OCI-LY7 (cell line): ENCODE data around the gene AAMDC. TPM values are rescaled to one million over a fixed set of nuclear protein-coding genes. Genes with fewer than 3 reads are reported as not detected.

Experiments used
- BruUV-seq: library from RNA; stranded (reverse); fragments of 400-500 nt; replicated peaks from 2 replicates; lab custom pipeline; 2021; lab: Mats Ljungman, UMichigan
- CTCF ChIA-PET: fragments of 300-600 bp; sonication (Branson Sonifier 250); formaldehyde crosslinking; loops from one replicate; lab custom pipeline; 2022; ENCODE audit warnings: antibody characterized with exemption; ENCODE audit not compliant: unreplicated experiment; lab: Charles Lee
- POLR2A ChIA-PET: fragments of 300-600 bp; sonication (Branson Sonifier 250); formaldehyde crosslinking; loops from one replicate; lab custom pipeline; 2022; ENCODE audit warnings: antibody characterized with exemption; lab: Charles Lee
- DNase-seq: peaks from one replicate; pipeline ENCODE4 v3.0.0-alpha.2; 2015; ENCODE audit warnings: low spot score
- H2AFZ ChIP-seq: fragments of 200-600 bp; sonication (generic), shearing (Covaris generic); 2 replicates; pipeline ENCODE4 v1.6.1; 2014; ENCODE audit warnings: mild to moderate bottlenecking, antibody characterized with exemption, low read length, moderate library complexity
- H3K27ac ChIP-seq: fragments of 200-600 bp; sonication (generic); 2 replicates; pipeline ENCODE4 v1.5.1; 2014; ENCODE audit warnings: mixed run types, low read depth, mild to moderate bottlenecking, moderate library complexity, low read length, inconsistent platforms; ENCODE audit not compliant: poor library complexity, severe bottlenecking
- H3K36me3 ChIP-seq: fragments of 200-600 bp; sonication (generic); 2 replicates; pipeline ENCODE4 v1.6.1; 2014; ENCODE audit warnings: mild to moderate bottlenecking, antibody characterized with exemption, low read length, moderate library complexity, mixed read lengths; ENCODE audit not compliant: insufficient read depth
- H3K4me1 ChIP-seq: fragments of 200-600 bp; sonication (generic); 2 replicates; pipeline ENCODE4 v1.5.1; 2014; ENCODE audit warnings: mild to moderate bottlenecking, low read length; ENCODE audit not compliant: insufficient read depth, poor library complexity, severe bottlenecking
- H3K4me2 ChIP-seq: fragments of 200-600 bp; sonication (generic); 2 replicates; pipeline ENCODE4 v1.6.1; 2014; ENCODE audit warnings: mild to moderate bottlenecking, low read length
- H3K4me3 ChIP-seq: fragments of 200-600 bp; sonication (generic); 2 replicates; pipeline ENCODE4 v1.5.1; 2014; ENCODE audit warnings: mild to moderate bottlenecking, low read depth, low read length; ENCODE audit not compliant: poor library complexity, severe bottlenecking
- H3K79me2 ChIP-seq: fragments of 200-600 bp; sonication (generic); 2 replicates; pipeline ENCODE4 v1.6.1; 2016; ENCODE audit warnings: low read depth, mild to moderate bottlenecking, low read length, moderate library complexity, mixed read lengths; ENCODE audit not compliant: insufficient read depth
- H3K9me2 ChIP-seq: fragments of 200-600 bp; sonication (generic); 2 replicates; pipeline ENCODE4 v1.6.1; 2016; ENCODE audit warnings: mild to moderate bottlenecking, low read length, mixed read lengths; ENCODE audit not compliant: insufficient read depth
- H3K9me3 ChIP-seq: fragments of 200-600 bp; sonication (generic); 2 replicates; pipeline ENCODE4 v1.6.1; 2014; ENCODE audit warnings: mild to moderate bottlenecking, mixed run types, low read length, mixed read lengths
- H4K20me1 ChIP-seq: fragments of 200-600 bp; sonication (generic); 2 replicates; pipeline ENCODE4 v1.6.1; 2014; ENCODE audit warnings: mild to moderate bottlenecking, antibody characterized with exemption, low read length, moderate library complexity, mixed read lengths; ENCODE audit not compliant: insufficient read depth
- CTCF ChIP-seq: fragments of 200-600 bp; sonication (generic); conservative IDR thresholded peaks from 2 replicates; pipeline ENCODE4 v1.5.1; 2014; ENCODE audit warnings: mild to moderate bottlenecking, antibody characterized with exemption, low read length, moderate library complexity, mixed read lengths
- EZH2phosphoT487 ChIP-seq: fragments of 200-600 bp; sonication (generic); IDR thresholded peaks from 2 replicates; pipeline ENCODE4 v1.6.1; 2018; ENCODE audit warnings: low read depth, borderline replicate concordance, mild to moderate bottlenecking, mixed run types, antibody characterized with exemption, low read length, moderate library complexity, mixed read lengths
- intact Hi-C: fragments of 100-400 bp; cut with micrococcal nuclease; formaldehyde crosslinking; loops from one replicate; pipeline ENCODE4 v1.10.0; 2022; ENCODE audit not compliant: unreplicated experiment
- total RNA-seq, 2 experiments: library from RNA; depleted of rRNA in 1 of 2; stranded (reverse); fragments of >200 nt in 1 of 2; shearing (Covaris generic) in 1 of 2; gene quantifications; 2 replicates each; pipeline ENCODE4 v1.2.3, GENCODE V29; 2014 to 2022

AAMDC gene
- total RNA-seq, 2 experiments from 2014 or later: 11.0 to 17.1 TPM

GRCh38 chr11:77779935-77780334 is 41.0 kb upstream of the AAMDC start:
- H3K4me3 ChIP-seq: no peak overlapping the region
- H3K36me3 ChIP-seq: peaks cover 19% of the 10 kb centered on the region
- no peak overlapping the region for H2AFZ ChIP-seq
- peaks cover 9% of the 10 kb centered on the region; the same call in 1 of the 2 replicates for H4K20me1 ChIP-seq
- no peaks in the 10 kb centered on the region for H3K9me2 ChIP-seq
- intact Hi-C loops: loop anchor here (5.0 kb wide), 1 partner anchor 267 kb away; no protein-coding TSS in a partner anchor
- DNase-seq: no peak
- POLR2A ChIA-PET: no interaction called here
- CTCF ChIA-PET: no interaction called here
- H3K79me2 ChIP-seq: peaks cover 71% of the 10 kb centered on the region; the same call in 1 of the 2 replicates
- no peaks in the 10 kb centered on the region for H3K9me3 ChIP-seq
- no peak overlapping the region for H3K4me2 ChIP-seq
- TF ChIP-seq CTCF: no peak
- no peak for TF ChIP-seq EZH2phosphoT487
- H3K4me1 ChIP-seq: peaks cover 15% of the 10 kb centered on the region
- no peak overlapping the region for H3K27ac ChIP-seq
- no TSS peak for BruUV-seq

DNA sequence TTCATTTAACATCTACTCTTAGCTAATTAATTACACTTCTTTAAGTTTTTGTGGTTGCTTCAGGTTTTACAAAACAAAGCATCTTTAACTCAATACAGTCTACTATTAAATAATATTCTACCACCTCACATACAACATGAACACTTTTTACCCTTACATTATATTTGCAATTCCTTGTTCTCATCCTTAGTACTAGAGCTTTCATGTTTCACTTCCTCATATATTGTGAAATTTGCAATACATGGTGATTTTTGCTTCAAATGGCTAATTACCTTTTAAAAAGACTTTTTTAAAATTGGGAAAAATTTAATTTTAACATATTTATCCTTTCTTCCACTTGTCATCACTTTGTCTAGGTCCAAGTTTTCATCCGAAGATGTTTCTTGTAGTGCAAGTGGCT is 37.9 kb upstream of the AAMDC start:
- intact Hi-C loops: no loop called here
- DNase-seq: peak; percentile 5
- Histone ChIP-seq H3K4me2 (no peak overlapping the region), H3K4me3 (no peak overlapping the region), H3K36me3 (peaks cover 16% of the 10 kb centered on the region), H4K20me1 (no peaks in the 10 kb centered on the region; the same call in 1 of the 2 replicates), H3K9me3 (no peaks in the 10 kb centered on the region), H3K79me2 (peaks cover 72% of the 10 kb centered on the region), H2AFZ (no peak overlapping the region), H3K9me2 (no peaks in the 10 kb centered on the region), H3K27ac (no peak overlapping the region), H3K4me1 (peaks cover 15% of the 10 kb centered on the region)
- BruUV-seq: no TSS peak
- TF ChIP-seq CTCF (no peak), EZH2phosphoT487 (no peak)
- POLR2A ChIA-PET: interaction anchor here (0.7 to 1.2 kb wide), 2 partner anchors 173 to 212 kb away, joined by 3 read pairs; no protein-coding TSS in a partner anchor
- CTCF ChIA-PET: no interaction called here

GRCh38 chr11:77784572-77784971 is 36.4 kb upstream of the AAMDC start:
- intact Hi-C loops: no loop called here
- H3K4me2 ChIP-seq: no peak overlapping the region

More at GRCh38 chr11:77784572-77784971, 36.4 kb upstream of the AAMDC start:
- Histone ChIP-seq H4K20me1 (no peaks in the 10 kb centered on the region; the same call in 1 of the 2 replicates), H3K79me2 (peaks cover 85% of the 10 kb centered on the region), H2AFZ (no peak overlapping the region), H3K27ac (no peak overlapping the region), H3K4me1 (peaks cover 15% of the 10 kb centered on the region), H3K36me3 (peaks cover 16% of the 10 kb centered on the region), H3K9me2 (no peaks in the 10 kb centered on the region), H3K4me3 (no peak overlapping the region), H3K9me3 (no peaks in the 10 kb centered on the region)
- no TSS peak for BruUV-seq
- CTCF ChIA-PET: no interaction called here
- DNase-seq: no peak
- POLR2A ChIA-PET: interaction anchor here (0.6 kb wide), 1 partner anchor 1377 kb away, joined by 3 read pairs; no protein-coding TSS in a partner anchor
- TF ChIP-seq CTCF (no peak), EZH2phosphoT487 (no peak)
